Caco-2 (cell line): ENCODE data around the gene NINJ2. TPM values are rescaled to one million over a fixed set of nuclear protein-coding genes. Genes with fewer than 3 reads are reported as not detected.

Experiments
- BruUV-seq: library from RNA; stranded (reverse); fragments of 400-500 nt; replicated peaks from 2 replicates; lab custom pipeline; 2021; lab: Mats Ljungman, UMichigan
- CTCF ChIA-PET: fragments of 300-600 bp; sonication (Branson Sonifier 250); formaldehyde crosslinking; loops from one replicate; lab custom pipeline; 2022; ENCODE audit warnings: antibody characterized with exemption; lab: Charles Lee
- POLR2A ChIA-PET: fragments of 300-600 bp; sonication (Branson Sonifier 250); formaldehyde crosslinking; loops from one replicate; lab custom pipeline; 2022; ENCODE audit warnings: antibody characterized with exemption; lab: Charles Lee
- DNase-seq, 2 experiments: peaks; one replicate each; pipeline versions ENCODE4 v3.0.0 to v3.0.0-alpha.2; 2020 to 2022
- H3K27me3 ChIP-seq: replicated peaks from 2 replicates; pipeline ENCODE4 v1.6.0; 2011; ENCODE audit warnings: low read length; ENCODE audit not compliant: control insufficient read depth, insufficient read depth
- H3K36me3 ChIP-seq: 2 replicates; pipeline ENCODE4 v1.5.1; 2011; ENCODE audit warnings: low read length; ENCODE audit not compliant: control insufficient read depth, insufficient read depth
- H3K4me1 ChIP-seq: fragments of 250-450 bp; sonication (Bioruptor Pico); 2 replicates; pipeline ENCODE4 v1.5.1; 2020; ENCODE audit warnings: mild to moderate bottlenecking
- H3K4me3 ChIP-seq: 2 replicates; pipeline ENCODE4 v1.5.1; 2011; ENCODE audit warnings: low read depth, mild to moderate bottlenecking, control low read depth, low read length
- H3K9me3 ChIP-seq: fragments of 250-450 bp; sonication (Bioruptor Pico); 2 replicates; pipeline ENCODE4 v1.5.1; 2020; ENCODE audit warnings: mild to moderate bottlenecking, moderate library complexity
- H3K27ac Mint-ChIP-seq: one replicate; pipeline ENCODE4 v1.8.0; 2022; ENCODE audit warnings: mixed read lengths; ENCODE audit not compliant: unreplicated experiment
- H3K27me3 Mint-ChIP-seq: one replicate; pipeline ENCODE4 v1.8.0; 2022; ENCODE audit warnings: mixed read lengths; ENCODE audit not compliant: insufficient read depth, unreplicated experiment
- H3K36me3 Mint-ChIP-seq: one replicate; pipeline ENCODE4 v1.8.0; 2022; ENCODE audit warnings: mild to moderate bottlenecking, mixed read lengths; ENCODE audit not compliant: insufficient read depth, unreplicated experiment
- H3K4me1 Mint-ChIP-seq: one replicate; pipeline ENCODE4 v1.8.0; 2022; ENCODE audit warnings: low read depth, mixed read lengths; ENCODE audit not compliant: unreplicated experiment
- H3K4me3 Mint-ChIP-seq: one replicate; pipeline ENCODE4 v1.8.0; 2022; ENCODE audit warnings: mild to moderate bottlenecking, moderate library complexity, mixed read lengths; ENCODE audit not compliant: unreplicated experiment
- H3K9me3 Mint-ChIP-seq: one replicate; pipeline ENCODE4 v1.8.0; 2022; ENCODE audit warnings: mixed read lengths; ENCODE audit not compliant: unreplicated experiment
- intact Hi-C: fragments of 100-400 bp; cut with micrococcal nuclease; formaldehyde crosslinking; loops from one replicate; pipeline ENCODE4 v1.10.0; 2022; ENCODE audit not compliant: unreplicated experiment
- total RNA-seq: library from RNA; stranded (reverse); gene quantifications from 2 replicates; pipeline ENCODE4 v1.2.3, GENCODE V29; 2022
- TF ChIP-seq, protein P1 (sequence below), 2 experiments: fragments of 200-600 bp in 1 of 2; IDR thresholded peaks; 1 replicate in 1 of 2; 2 replicates in 1 of 2; pipeline versions ENCODE4 v1.5.1 to v1.8.0; 2011 to 2022; ENCODE audit warnings: antibody characterized with exemption in 1 of 2, control low read depth in 1 of 2, inconsistent platforms in 1 of 2, low read depth in 1 of 2, low read length in 1 of 2, mild to moderate bottlenecking in 1 of 2, moderate library complexity in 1 of 2; ENCODE audit not compliant: insufficient read depth in 1 of 2, severe bottlenecking in 1 of 2, unreplicated experiment in 1 of 2

Gene NINJ2
- total RNA-seq, 1 experiment from 2014 or later = 7.0 TPM

DNA sequence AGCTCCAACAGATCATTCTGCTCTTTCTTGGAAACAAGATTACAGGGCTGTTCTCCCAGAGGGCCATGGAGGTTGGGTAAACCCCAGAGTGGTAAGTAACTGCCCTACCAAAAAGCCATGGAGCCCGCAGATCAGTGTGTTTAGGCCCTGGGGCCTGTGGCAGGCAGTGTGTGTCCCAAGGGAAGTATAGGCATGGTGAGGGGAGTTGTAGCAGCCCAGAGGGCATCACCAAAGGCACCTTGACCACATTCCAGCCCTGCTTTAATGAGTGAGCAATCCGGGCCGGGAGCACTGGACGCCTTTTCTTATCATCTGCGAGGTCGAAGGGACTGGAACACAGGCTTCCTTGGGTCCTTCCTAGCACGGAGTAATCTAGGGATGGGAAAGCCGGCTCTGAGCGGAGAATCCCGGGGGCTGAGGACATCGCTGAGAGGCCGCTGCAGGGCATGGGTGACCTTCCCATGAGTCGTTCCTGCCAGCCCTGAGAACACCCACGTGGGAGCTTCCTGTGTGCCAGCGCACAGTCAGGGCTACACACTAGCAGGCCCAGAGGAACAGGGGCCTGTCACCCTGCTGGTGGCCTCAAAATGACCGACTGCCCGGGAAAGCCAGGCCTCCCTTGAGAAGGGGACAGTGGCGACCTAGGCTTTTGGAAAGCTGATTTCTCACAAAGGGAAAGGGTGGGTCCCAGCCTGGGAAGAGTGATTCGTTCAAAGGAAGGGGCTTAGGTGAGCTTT, 91.3 kb downstream of the NINJ2 start:
- peak overlapping the region; percentile 80 for H3K4me3 Mint-ChIP-seq
- BruUV-seq = no TSS peak

DNA sequence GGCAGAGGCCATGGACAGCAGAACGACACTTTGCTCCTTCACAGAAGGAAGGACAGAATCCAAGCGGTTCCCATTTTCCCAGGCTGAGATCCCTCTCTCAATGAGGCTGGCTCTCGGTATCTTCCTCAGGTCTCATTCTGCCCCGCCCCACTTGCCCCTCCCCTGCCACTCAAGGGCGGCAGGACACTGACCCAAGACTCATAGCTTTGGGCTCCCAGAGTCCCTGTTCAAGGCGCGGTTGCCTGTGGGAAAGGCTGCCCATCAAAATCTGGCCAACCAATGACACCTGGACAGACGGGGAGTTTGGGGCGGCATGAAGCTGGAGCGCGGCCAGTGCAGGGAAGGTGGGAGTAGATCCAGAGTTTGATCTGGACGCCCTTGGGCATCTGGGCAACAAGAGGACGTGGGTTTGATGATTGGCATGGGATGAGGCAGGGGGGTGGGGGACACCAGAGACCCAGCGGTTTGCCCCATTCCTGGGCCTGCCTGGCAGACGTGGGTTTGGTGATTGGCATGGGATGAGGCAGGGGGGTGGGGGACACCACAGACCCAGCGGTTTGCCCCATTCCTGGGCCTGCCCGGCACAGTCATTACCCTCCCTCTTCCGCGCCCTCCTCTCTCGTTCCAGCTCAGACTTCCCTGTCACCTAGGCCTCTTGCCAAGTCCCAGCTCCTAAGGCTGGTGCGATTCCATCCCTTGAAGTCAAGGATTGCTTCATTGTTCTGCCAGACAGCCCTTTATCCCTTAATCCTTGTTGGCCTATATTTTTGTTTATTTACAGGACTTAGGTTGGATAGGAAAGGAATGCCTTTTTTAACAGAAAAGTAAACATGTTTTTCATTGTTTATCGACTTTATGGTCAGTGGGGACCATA, 92.1 kb downstream of the NINJ2 start:
- Histone ChIP-seq H3K27me3 (no peaks in the 10 kb centered on the region), H3K36me3 (no peaks in the 10 kb centered on the region), H3K9me3 (no peaks in the 10 kb centered on the region), H3K4me1 (peaks cover 44% of the 10 kb centered on the region), H3K4me3 (peak overlapping the region; percentile 80)
- ChIA-PET POLR2A (interaction anchor here (0.6 to 2.7 kb wide), 9 partner anchors 56 to 378 kb away, joined by 3 to 36 read pairs (median 5); partner anchors contain the start of genes RAD52 and WNK1), CTCF (interaction anchor here (0.5 to 5.7 kb wide), 27 partner anchors 14 to 1035 kb away, joined by 3 to 102 read pairs (median 4); partner anchors contain the start of genes RAD52 and WNK1)
- BruUV-seq = TSS peak; percentile 63
- peak; percentile 86 to 90 for DNase-seq
- Mint-ChIP-seq H3K27ac (peak overlapping the region; percentile 81), H3K4me3 (peak overlapping the region; percentile 80), H3K36me3 (peaks cover 24% of the 10 kb centered on the region), H3K27me3 (no peaks in the 10 kb centered on the region), H3K9me3 (no peaks in the 10 kb centered on the region), H3K4me1 (peaks cover 35% of the 10 kb centered on the region)
- intact Hi-C loops = loop anchor here (1.0 to 10.0 kb wide), 5 partner anchors 61 to 524 kb away; partner anchors contain the start of genes ERC1, RAD52 and WNK1
- TF ChIP-seq, protein P1, sequence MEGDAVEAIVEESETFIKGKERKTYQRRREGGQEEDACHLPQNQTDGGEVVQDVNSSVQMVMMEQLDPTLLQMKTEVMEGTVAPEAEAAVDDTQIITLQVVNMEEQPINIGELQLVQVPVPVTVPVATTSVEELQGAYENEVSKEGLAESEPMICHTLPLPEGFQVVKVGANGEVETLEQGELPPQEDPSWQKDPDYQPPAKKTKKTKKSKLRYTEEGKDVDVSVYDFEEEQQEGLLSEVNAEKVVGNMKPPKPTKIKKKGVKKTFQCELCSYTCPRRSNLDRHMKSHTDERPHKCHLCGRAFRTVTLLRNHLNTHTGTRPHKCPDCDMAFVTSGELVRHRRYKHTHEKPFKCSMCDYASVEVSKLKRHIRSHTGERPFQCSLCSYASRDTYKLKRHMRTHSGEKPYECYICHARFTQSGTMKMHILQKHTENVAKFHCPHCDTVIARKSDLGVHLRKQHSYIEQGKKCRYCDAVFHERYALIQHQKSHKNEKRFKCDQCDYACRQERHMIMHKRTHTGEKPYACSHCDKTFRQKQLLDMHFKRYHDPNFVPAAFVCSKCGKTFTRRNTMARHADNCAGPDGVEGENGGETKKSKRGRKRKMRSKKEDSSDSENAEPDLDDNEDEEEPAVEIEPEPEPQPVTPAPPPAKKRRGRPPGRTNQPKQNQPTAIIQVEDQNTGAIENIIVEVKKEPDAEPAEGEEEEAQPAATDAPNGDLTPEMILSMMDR (IDR thresholded peaks at IDR 0.05; ENCODE audit: insufficient read depth in 1 of 2, low read depth in 1 of 2, low read length in 1 of 2, severe bottlenecking in 1 of 2, unreplicated experiment in 1 of 2) = no peak

More for the DNA sequence above, 91.3 kb downstream of the NINJ2 start:
- H3K36me3 ChIP-seq = no peaks in the 10 kb centered on the region
- no peaks in the 10 kb centered on the region for H3K27me3 Mint-ChIP-seq
- ChIA-PET POLR2A (interaction anchor here (1.1 to 2.7 kb wide), 6 partner anchors 56 to 377 kb away, joined by 3 to 36 read pairs (median 8); partner anchors contain the start of genes RAD52 and WNK1), CTCF (interaction anchor here (0.5 to 5.7 kb wide), 13 partner anchors 38 to 1034 kb away, joined by 3 to 102 read pairs (median 6); partner anchors contain the start of genes RAD52 and WNK1)
- peak overlapping the region; percentile 81 for H3K27ac Mint-ChIP-seq
- H3K36me3 Mint-ChIP-seq = peaks cover 24% of the 10 kb centered on the region
- H3K4me3 ChIP-seq = no peak overlapping the region
- peaks cover 52% of the 10 kb centered on the region for H3K4me1 ChIP-seq
- DNase-seq = peak; percentile 80 to 82
- H3K27me3 ChIP-seq = no peaks in the 10 kb centered on the region
- no peaks in the 10 kb centered on the region for H3K9me3 Mint-ChIP-seq
- TF ChIP-seq, protein P1 (IDR thresholded peaks at IDR 0.05; ENCODE audit: insufficient read depth in 1 of 2, low read depth in 1 of 2, low read length in 1 of 2, severe bottlenecking in 1 of 2, unreplicated experiment in 1 of 2) = no peak
- peaks cover 35% of the 10 kb centered on the region for H3K4me1 Mint-ChIP-seq
- H3K9me3 ChIP-seq = no peaks in the 10 kb centered on the region
- intact Hi-C loops = loop anchor here (1.0 to 10.0 kb wide), 5 partner anchors 60 to 523 kb away; partner anchors contain the start of genes ERC1, RAD52 and WNK1
